ENCODE measurements around the gene GSK3A. TPM values are rescaled to one million over a fixed set of nuclear protein-coding genes. Genes with fewer than 3 reads are reported as not detected.

GSK3A gene
- total and polyA plus RNA-seq, 9 donors = 11.6 to 51.6 (median 42.7) TPM

DNA sequence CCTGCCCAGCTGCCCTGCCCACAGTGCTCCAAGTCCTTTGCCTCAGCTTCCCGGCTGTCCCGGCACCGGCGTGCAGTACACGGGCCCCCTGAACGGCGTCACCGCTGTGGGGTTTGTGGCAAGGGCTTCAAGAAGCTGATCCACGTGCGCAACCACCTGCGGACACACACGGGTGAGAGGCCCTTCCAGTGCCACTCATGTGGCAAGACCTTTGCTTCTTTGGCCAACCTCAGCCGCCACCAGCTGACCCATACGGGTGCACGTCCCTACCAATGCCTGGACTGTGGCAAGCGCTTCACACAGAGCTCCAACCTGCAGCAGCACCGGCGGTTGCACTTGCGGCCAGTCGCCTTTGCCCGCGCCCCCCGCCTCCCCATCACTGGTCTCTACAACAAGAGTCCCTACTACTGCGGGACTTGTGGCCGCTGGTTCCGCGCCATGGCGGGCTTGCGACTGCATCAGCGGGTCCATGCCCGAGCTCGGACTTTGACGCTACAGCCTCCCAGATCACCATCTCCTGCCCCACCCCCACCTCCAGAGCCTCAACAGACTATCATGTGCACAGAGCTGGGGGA is 16.6 kb downstream of the GSK3A start:
- H3K36me3 ChIP-seq (ENCODE audit: control insufficient read depth, insufficient read depth, low read length) = peaks cover 70% of the 10 kb centered on the region
- H3K27ac ChIP-seq (ENCODE audit: low read length) = no peak overlapping the region
- DNase-seq = no peak
- 94% methylated on average over 29 of the region's 33 CpGs for WGBS (ENCODE audit: insufficient coverage)
- H3K4me1 ChIP-seq (ENCODE audit: control insufficient read depth, insufficient read depth, low read length) = peaks cover 15% of the 10 kb centered on the region
- no peak overlapping the region for H3K4me3 ChIP-seq (ENCODE audit: low read length)
- no peaks in the 10 kb centered on the region for H3K27me3 ChIP-seq (ENCODE audit: control insufficient read depth, insufficient read depth, low read length)
- H3K9me3 ChIP-seq (replicated peaks; ENCODE audit: control insufficient read depth, low read depth, low read length) = no peaks in the 10 kb centered on the region

DNA sequence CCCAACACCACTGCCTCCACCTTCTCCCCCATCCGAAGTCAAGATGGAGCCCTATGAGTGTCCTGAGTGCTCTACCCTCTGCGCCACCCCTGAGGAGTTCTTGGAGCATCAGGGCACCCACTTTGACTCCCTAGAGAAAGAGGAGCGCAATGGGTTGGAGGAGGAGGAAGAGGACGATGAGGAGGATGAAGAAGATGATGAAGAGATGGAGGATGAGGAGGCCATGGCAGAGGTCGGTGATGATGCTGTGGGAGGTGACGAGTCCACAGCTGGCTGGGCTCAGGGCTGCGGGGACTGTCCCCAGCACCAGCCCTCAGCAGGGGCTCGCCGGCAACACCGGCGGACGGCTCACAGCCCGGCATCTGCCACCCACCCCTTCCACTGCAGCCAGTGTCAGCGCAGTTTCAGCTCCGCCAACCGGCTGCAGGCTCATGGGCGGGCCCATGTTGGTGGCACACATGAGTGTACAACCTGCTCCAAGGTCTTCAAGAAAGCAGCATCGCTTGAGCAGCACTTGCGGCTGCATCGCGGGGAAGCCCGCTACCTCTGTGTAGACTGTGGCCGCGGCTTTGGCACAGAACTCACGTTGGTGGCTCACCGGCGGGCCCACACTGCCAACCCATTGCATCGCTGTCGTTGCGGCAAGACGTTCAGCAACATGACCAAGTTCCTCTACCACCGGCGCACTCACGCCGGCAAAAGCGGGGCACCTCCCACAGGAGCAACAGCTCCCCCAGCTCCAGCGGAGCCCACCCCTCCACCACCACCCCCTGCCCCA is 17.3 kb downstream of the GSK3A start:
- peaks cover 63% of the 10 kb centered on the region for H3K36me3 ChIP-seq (ENCODE audit: control insufficient read depth, insufficient read depth, low read length)
- 93% methylated on average over 34 of the region's 37 CpGs for WGBS (ENCODE audit: insufficient coverage)
- no peaks in the 10 kb centered on the region for H3K27me3 ChIP-seq (ENCODE audit: control insufficient read depth, insufficient read depth, low read length)
- H3K27ac ChIP-seq (ENCODE audit: low read length) = no peak overlapping the region
- DNase-seq = no peak
- peaks cover 18% of the 10 kb centered on the region for H3K4me1 ChIP-seq (ENCODE audit: control insufficient read depth, insufficient read depth, low read length)
- H3K4me3 ChIP-seq (ENCODE audit: low read length) = no peak overlapping the region
- no peaks in the 10 kb centered on the region for H3K9me3 ChIP-seq (replicated peaks; ENCODE audit: control insufficient read depth, low read depth, low read length)

DNA sequence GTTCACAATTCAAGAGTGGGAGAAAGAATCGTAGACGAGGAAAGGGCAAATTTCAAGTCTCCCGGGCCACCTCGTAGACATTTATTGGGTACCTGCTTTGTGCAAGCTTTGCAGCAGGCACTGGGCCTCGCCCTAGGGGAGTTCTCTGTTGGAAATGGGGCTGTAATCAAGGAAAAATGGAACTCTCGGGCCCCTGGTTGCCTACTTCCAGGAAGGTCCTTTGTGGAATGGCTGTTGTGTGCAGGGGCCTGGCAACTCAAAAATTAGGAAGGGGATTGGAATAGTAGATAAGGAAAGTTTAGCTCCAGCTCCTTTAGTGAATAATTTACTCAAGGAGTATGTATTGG is 21.7 kb downstream of the GSK3A start:
- H3K36me3 ChIP-seq (ENCODE audit: control insufficient read depth, insufficient read depth, low read length) = peaks cover 26% of the 10 kb centered on the region
- H3K27ac ChIP-seq (ENCODE audit: low read length) = peak overlapping the region; percentile 86
- H3K27me3 ChIP-seq (ENCODE audit: control insufficient read depth, insufficient read depth, low read length) = no peaks in the 10 kb centered on the region
- no peaks in the 10 kb centered on the region for H3K9me3 ChIP-seq (replicated peaks; ENCODE audit: control insufficient read depth, low read depth, low read length)
- H3K4me1 ChIP-seq (ENCODE audit: control insufficient read depth, insufficient read depth, low read length) = peaks cover 35% of the 10 kb centered on the region
- DNase-seq = no peak
- WGBS (ENCODE audit: insufficient coverage) = 0% methylated on average over 6 of the region's 6 CpGs
- peak overlapping the region; percentile 85 for H3K4me3 ChIP-seq (ENCODE audit: low read length)

DNA sequence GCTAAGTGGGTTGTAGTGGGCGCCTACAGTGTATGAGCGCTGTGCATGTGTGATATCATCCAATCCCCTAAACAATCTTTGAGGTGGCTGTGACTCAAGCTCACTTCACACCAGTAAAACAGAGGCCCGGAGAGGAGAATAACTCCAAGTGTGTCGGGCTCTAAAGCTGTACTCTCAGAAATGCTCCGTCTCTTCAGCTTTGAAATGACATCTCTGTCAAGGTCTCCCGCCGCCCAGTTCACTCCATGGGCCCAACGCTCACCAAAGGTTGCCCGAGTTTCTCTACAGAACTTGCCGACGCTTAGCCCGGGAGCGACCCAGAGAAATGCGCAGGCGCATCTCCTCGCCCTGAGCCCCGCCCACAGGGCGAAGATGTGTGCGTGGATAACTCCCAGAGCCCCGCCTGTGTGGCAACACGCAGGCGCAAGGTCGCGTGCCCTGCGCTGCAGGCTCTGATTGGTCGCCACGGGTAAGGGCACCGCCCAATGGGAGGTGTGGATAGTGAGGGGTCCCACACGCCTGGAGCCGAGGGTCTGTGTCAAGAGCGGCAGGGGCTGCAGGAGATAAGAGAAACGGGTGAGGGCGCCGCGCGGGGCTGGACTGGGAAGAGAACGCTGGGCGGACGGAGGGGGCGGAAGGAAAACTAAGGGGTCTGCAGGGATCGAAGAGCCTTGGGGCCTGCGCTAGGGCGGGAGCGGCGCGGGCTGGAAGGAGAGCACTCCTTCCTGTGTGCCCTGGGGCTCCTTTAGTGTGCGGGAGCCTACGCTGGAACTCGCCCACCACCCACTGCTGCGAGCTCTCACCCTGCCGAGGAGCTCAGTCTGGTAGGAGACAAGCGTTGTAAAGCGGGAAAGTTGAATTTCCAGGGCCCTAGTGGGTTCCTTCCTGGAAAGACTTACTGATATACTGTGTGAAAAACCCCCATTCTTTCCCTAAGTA is 22.3 kb downstream of the GSK3A start, which contains the start of gene ZNF526:
TSS of gene ZNF526 (plus strand) at position 501 of the 939 bp plus-strand sequence. CDS start 4,092 bp downstream, outside the sequence.
- WGBS (ENCODE audit: insufficient coverage) = under 1% methylated on average over 47 of the region's 53 CpGs
- Histone ChIP-seq H3K9me3 (replicated peaks; ENCODE audit: control insufficient read depth, low read depth, low read length) (no peaks in the 10 kb centered on the region), H3K27ac (ENCODE audit: low read length) (peak within 1 kb of the TSS; percentile 95), H3K36me3 (ENCODE audit: control insufficient read depth, insufficient read depth, low read length) (peaks cover 20% of the 10 kb centered on the region), H3K27me3 (ENCODE audit: control insufficient read depth, insufficient read depth, low read length) (no peaks in the 10 kb centered on the region), H3K4me3 (ENCODE audit: low read length) (peak within 1 kb of the TSS; percentile 85), H3K4me1 (ENCODE audit: control insufficient read depth, insufficient read depth, low read length) (peaks cover 35% of the 10 kb centered on the region)
- DNase-seq = peak; percentile 99

DNA sequence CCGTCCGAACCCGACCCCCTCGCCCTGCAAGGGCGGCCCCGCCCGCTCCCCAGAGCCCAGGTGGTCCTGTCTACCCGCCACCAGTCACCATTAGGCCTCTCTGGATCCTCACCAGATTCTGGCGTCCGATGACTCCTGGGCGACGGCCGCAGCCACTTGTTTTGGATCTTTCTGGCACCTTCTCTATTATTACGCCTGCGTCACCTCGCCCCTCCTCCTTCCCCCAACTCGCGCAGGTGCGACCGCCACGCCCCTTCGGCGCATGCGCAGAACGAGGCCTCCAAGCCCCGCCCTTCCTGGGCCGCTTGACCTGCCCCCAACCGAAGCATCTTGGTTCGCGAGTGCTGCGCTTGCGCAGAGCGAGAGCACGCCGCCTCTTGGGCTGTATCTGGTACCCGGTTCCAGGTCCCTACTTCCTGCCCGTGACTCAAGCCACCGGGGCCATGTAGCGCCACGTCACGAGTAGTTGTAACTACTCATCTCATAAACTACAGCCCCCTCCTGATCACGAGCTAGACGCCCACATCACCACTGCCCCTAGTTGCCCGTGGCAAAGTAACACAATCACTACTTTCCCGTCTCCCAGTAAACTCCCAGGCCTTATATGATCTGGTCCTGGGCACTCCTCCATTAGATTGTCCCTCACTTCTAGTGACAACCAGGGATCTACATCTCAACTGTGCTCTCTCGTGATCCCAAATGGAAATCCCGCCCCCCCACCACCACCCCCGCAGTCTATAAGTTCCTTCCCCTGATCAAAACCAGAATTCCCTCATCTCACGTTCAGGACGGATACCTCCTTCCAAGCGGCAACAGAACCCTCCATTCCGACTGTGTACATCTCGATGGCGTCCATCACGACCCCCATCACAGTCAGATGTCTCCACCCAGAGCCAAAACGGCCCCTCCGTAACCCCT is 24.6 kb downstream of the GSK3A start, which contains the start of gene DEDD2:
TSS of gene DEDD2 (minus strand) at position 158 of the 918 bp plus-strand sequence. CDS start 670 bp downstream, outside the sequence.
- DNase-seq = peak; percentile 97
- Histone ChIP-seq H3K4me1 (ENCODE audit: control insufficient read depth, insufficient read depth, low read length) (peaks cover 35% of the 10 kb centered on the region), H3K27me3 (ENCODE audit: control insufficient read depth, insufficient read depth, low read length) (no peaks in the 10 kb centered on the region), H3K27ac (ENCODE audit: low read length) (peak within 1 kb of the TSS; percentile 89), H3K4me3 (ENCODE audit: low read length) (peak within 1 kb of the TSS; percentile 80), H3K9me3 (replicated peaks; ENCODE audit: control insufficient read depth, low read depth, low read length) (no peaks in the 10 kb centered on the region), H3K36me3 (ENCODE audit: control insufficient read depth, insufficient read depth, low read length) (peaks cover 18% of the 10 kb centered on the region)
- 9% methylated on average over 53 of the region's 57 CpGs for WGBS (ENCODE audit: insufficient coverage)

DNA sequence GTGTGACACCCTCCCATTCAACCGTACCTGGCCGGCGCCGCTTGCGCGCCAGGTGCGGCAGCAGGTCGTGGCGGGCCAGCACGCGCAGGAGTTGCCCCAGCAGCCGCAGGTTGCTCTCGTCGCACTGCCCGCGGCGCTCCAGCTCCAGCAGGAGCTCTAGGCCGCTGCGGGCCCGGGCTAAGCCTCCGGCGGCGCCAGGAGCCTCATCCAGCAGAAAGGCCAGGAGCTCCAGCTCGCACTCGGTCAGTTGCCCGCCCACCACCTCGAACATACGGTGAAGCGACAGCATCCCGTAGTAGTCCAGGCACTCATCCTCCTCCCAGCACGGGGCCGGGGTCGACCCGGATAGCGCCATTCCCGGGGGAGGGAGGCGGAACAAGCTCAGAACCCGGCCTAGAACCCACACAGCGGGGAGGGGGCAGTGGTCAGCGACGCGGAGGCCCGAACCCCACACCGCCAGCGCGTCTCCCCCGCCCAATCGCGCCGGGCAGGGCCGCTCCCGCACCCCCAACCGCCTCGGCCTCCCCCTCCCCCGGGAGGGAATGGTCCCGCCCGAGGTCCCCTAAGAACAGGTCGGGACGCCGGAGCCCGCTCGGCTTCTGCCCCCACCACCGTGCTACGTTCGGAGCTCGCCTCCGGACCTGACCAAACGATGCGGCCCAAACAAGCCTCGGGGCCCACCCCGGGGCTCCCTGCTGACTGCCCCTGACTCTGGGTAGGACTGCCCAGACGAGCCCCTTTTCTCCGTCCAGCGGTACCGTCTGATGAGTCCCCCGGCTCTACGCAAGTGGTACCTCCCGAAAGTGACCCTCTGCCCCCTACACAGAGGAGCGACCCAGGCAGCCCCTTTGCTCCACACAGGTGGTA is 25.5 kb downstream of the GSK3A start:
- peaks cover 35% of the 10 kb centered on the region for H3K4me1 ChIP-seq (ENCODE audit: control insufficient read depth, insufficient read depth, low read length)
- H3K36me3 ChIP-seq (ENCODE audit: control insufficient read depth, insufficient read depth, low read length) = peaks cover 14% of the 10 kb centered on the region
- H3K4me3 ChIP-seq (ENCODE audit: low read length) = peak overlapping the region; percentile 80
- WGBS (ENCODE audit: insufficient coverage) = 2% methylated on average over 67 of the region's 79 CpGs
- H3K27me3 ChIP-seq (ENCODE audit: control insufficient read depth, insufficient read depth, low read length) = no peaks in the 10 kb centered on the region
- no peaks in the 10 kb centered on the region for H3K9me3 ChIP-seq (replicated peaks; ENCODE audit: control insufficient read depth, low read depth, low read length)
- peak overlapping the region; percentile 89 for H3K27ac ChIP-seq (ENCODE audit: low read length)
- DNase-seq = peak; percentile 51

DNA sequence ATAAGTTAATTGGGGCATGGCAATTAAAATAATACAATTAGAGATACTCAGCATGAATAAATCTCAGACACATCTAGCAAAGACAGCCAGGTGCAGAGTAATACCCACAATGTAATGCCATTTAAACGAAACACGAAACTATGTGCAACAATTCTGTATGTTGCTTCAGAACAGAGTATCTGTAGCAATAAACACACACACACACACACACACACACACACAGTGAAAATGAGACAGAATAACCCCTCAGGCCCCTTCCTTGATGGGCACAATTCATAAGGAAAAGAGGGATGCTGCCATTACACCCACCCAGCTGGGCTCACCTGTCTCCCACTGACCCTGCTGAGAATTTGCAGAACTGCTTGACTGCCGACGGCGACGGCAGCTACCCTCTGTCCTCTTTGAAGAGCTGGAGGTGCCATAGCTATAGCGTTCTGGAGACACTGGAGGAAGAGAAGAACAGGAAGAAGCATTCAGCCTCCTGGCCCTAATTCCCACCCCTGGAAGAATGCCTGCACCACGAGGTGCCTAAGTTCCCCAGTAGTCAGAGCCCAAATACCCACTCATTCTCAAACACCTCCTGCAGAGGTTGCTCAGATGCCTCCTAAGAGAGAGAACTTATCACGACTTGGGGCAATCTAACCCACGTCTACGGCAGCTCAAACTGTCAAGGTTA is 27.5 kb downstream of the GSK3A start:
- peaks cover 25% of the 10 kb centered on the region for H3K4me1 ChIP-seq (ENCODE audit: control insufficient read depth, insufficient read depth, low read length)
- H3K9me3 ChIP-seq (replicated peaks; ENCODE audit: control insufficient read depth, low read depth, low read length) = no peaks in the 10 kb centered on the region
- no peak overlapping the region for H3K4me3 ChIP-seq (ENCODE audit: low read length)
- H3K36me3 ChIP-seq (ENCODE audit: control insufficient read depth, insufficient read depth, low read length) = peaks cover 15% of the 10 kb centered on the region
- 86% methylated on average over 2 of the region's 11 CpGs for WGBS (ENCODE audit: insufficient coverage)
- no peak for DNase-seq
- H3K27me3 ChIP-seq (ENCODE audit: control insufficient read depth, insufficient read depth, low read length) = no peaks in the 10 kb centered on the region
- H3K27ac ChIP-seq (ENCODE audit: low read length) = no peak overlapping the region

DNA sequence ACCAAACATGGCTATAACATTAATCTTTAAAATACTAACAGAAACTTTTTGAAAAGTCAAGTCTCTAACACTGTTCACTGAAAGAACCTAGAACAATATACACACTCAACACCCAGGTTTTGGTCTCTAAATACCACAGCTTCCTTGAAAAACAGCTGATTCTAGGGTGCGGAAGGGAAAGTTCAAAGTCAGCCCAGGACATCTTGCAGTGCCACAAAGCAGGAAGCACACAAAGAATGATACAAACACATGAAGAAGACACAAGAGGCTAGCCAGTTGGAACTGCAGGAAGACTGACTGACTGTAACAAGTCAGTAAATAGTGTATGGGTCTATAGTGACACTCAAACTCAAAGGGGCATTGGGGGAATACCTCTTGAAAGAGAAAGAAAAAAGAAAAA is 29.5 kb downstream of the GSK3A start:
- no peak overlapping the region for H3K27ac ChIP-seq (ENCODE audit: low read length)
- no CpG with 5 or more reads among the region's 1 CpG for WGBS (ENCODE audit: insufficient coverage)

More for the DNA sequence above, 29.5 kb downstream of the GSK3A start:
- Histone ChIP-seq H3K36me3 (ENCODE audit: control insufficient read depth, insufficient read depth, low read length) (peaks cover 36% of the 10 kb centered on the region), H3K9me3 (replicated peaks; ENCODE audit: control insufficient read depth, low read depth, low read length) (no peaks in the 10 kb centered on the region), H3K27me3 (ENCODE audit: control insufficient read depth, insufficient read depth, low read length) (no peaks in the 10 kb centered on the region), H3K4me1 (ENCODE audit: control insufficient read depth, insufficient read depth, low read length) (peaks cover 9% of the 10 kb centered on the region), H3K4me3 (ENCODE audit: low read length) (no peak overlapping the region)
- DNase-seq = no peak
